Measurements from ENCODE around the gene AOPEP.

Gene AOPEP

GRCh38 chr9:94721754-94722153 is 4.7 kb upstream of the AOPEP start:
- Histone ChIP-seq H3K27me3 (ENCODE audit: insufficient read depth, low read length, poor library complexity, severe bottlenecking) (no peaks in the 10 kb centered on the region), H3K36me3 (ENCODE audit: insufficient read depth, low read length) (no peaks in the 10 kb centered on the region), H3K9me3 (ENCODE audit: insufficient read depth, low read depth, low read length) (no peaks in the 10 kb centered on the region), H2AFZ (ENCODE audit: low read length) (peak overlapping the region; percentile 22; the same call in 1 of the 2 replicates), H3K79me2 (ENCODE audit: insufficient read depth, low read length) (peaks cover 2% of the 10 kb centered on the region), H3K9me2 (replicated peaks; ENCODE audit: low read depth, low read length) (no peaks in the 10 kb centered on the region), H3K4me3 (ENCODE audit: low read length, poor library complexity, severe bottlenecking) (no peak overlapping the region), H3F3A (ENCODE audit: low read depth) (no peaks in the 10 kb centered on the region), H3K9ac (ENCODE audit: low read depth, low read length, poor library complexity, severe bottlenecking) (no peak overlapping the region), H3K4me2 (ENCODE audit: low read depth, low read length, poor library complexity, severe bottlenecking) (no peak overlapping the region), H4K20me1 (ENCODE audit: insufficient read depth, low read length, poor library complexity, severe bottlenecking) (no peaks in the 10 kb centered on the region), H3K4me1 (ENCODE audit: insufficient read depth, low read length, poor library complexity, severe bottlenecking) (no peaks in the 10 kb centered on the region)
- TF ChIP-seq CTCF (conservative IDR thresholded peaks at IDR 0.05; ENCODE audit: low read length) (no peak), EZH2phosphoT487 (IDR thresholded peaks at IDR 0.05; ENCODE audit: borderline replicate concordance) (no peak)

- Histone ChIP-seq H3F3A (ENCODE audit: low read depth) (no peaks in the 10 kb centered on the region), H3K9ac (ENCODE audit: low read depth, low read length, poor library complexity, severe bottlenecking) (no peak overlapping the region)
Measured at GRCh38 chr9:94725293-94725692, 1.2 kb upstream of the AOPEP start.

GRCh38 chr9:94728719-94729118 is 2.2 kb downstream of the AOPEP start:
- H3K79me2 ChIP-seq (ENCODE audit: insufficient read depth, low read length) = peaks cover 14% of the 10 kb centered on the region
- H3F3A ChIP-seq (ENCODE audit: low read depth) = no peaks in the 10 kb centered on the region
- TF ChIP-seq EZH2phosphoT487 (IDR thresholded peaks at IDR 0.05; ENCODE audit: borderline replicate concordance) (no peak), CTCF (conservative IDR thresholded peaks at IDR 0.05; ENCODE audit: low read length) (no peak)
- no peaks in the 10 kb centered on the region for H3K9me2 ChIP-seq (replicated peaks; ENCODE audit: low read depth, low read length)
- no peaks in the 10 kb centered on the region for H4K20me1 ChIP-seq (ENCODE audit: insufficient read depth, low read length, poor library complexity, severe bottlenecking)
- H3K36me3 ChIP-seq (ENCODE audit: insufficient read depth, low read length) = no peaks in the 10 kb centered on the region
- H3K27me3 ChIP-seq (ENCODE audit: insufficient read depth, low read length, poor library complexity, severe bottlenecking) = no peaks in the 10 kb centered on the region
- H3K4me3 ChIP-seq (ENCODE audit: low read length, poor library complexity, severe bottlenecking) = no peak overlapping the region
- no peaks in the 10 kb centered on the region for H3K9me3 ChIP-seq (ENCODE audit: insufficient read depth, low read depth, low read length)
- peaks cover 16% of the 10 kb centered on the region for H3K4me1 ChIP-seq (ENCODE audit: insufficient read depth, low read length, poor library complexity, severe bottlenecking)
- H2AFZ ChIP-seq (ENCODE audit: low read length) = no peak overlapping the region
- H3K4me2 ChIP-seq (ENCODE audit: low read depth, low read length, poor library complexity, severe bottlenecking) = no peak overlapping the region
- no peak overlapping the region for H3K9ac ChIP-seq (ENCODE audit: low read depth, low read length, poor library complexity, severe bottlenecking)

More at GRCh38 chr9:94725293-94725692, 1.2 kb upstream of the AOPEP start:
- TF ChIP-seq CTCF (conservative IDR thresholded peaks at IDR 0.05; ENCODE audit: low read length) (no peak), EZH2phosphoT487 (IDR thresholded peaks at IDR 0.05; ENCODE audit: borderline replicate concordance) (no peak)
- no peaks in the 10 kb centered on the region for H3K9me2 ChIP-seq (replicated peaks; ENCODE audit: low read depth, low read length)
- H3K4me2 ChIP-seq (ENCODE audit: low read depth, low read length, poor library complexity, severe bottlenecking) = no peak overlapping the region
- no peaks in the 10 kb centered on the region for H3K27me3 ChIP-seq (ENCODE audit: insufficient read depth, low read length, poor library complexity, severe bottlenecking)
- peaks cover 16% of the 10 kb centered on the region for H3K4me1 ChIP-seq (ENCODE audit: insufficient read depth, low read length, poor library complexity, severe bottlenecking)
- H3K36me3 ChIP-seq (ENCODE audit: insufficient read depth, low read length) = no peaks in the 10 kb centered on the region
- H3K9me3 ChIP-seq (ENCODE audit: insufficient read depth, low read depth, low read length) = no peaks in the 10 kb centered on the region
- no peak overlapping the region for H3K4me3 ChIP-seq (ENCODE audit: low read length, poor library complexity, severe bottlenecking)
- H4K20me1 ChIP-seq (ENCODE audit: insufficient read depth, low read length, poor library complexity, severe bottlenecking) = no peaks in the 10 kb centered on the region
- no peak overlapping the region for H2AFZ ChIP-seq (ENCODE audit: low read length)
- peaks cover 14% of the 10 kb centered on the region for H3K79me2 ChIP-seq (ENCODE audit: insufficient read depth, low read length)
